ENCODE measurements around the gene HACD3. TPM values are rescaled to one million over a fixed set of nuclear protein-coding genes. Genes with fewer than 3 reads are reported as not detected.
A peak's percentile ranks its signal among the peaks of the same experiment; 100 is the strongest.

HACD3 gene
- total and polyA plus RNA-seq, 2 donors (not counting 1 experiment from before 2014, with no cell fraction given), result 80.7 to 95.6 TPM

DNA sequence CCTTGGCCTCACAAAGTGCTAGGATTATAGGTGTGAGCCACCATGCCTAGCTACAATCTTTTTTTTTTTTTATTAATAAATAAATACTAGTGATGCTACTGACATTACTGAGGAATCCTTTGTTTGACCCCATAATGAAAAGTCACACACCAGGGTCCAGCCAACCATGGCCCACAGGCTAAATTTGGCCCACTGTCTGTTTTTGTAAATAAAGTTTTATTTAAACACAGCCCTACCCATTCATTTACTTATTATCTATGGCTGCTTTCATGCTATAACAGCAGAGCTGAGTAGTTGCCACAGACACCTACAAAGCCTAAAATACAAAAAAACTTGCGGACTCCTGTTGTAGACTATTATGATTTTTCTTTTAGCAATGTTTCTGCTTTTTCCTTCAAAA is 73.3 kb downstream of the HACD3 start:
- Histone ChIP-seq H3K36me3 (ENCODE audit: control insufficient read depth, insufficient read depth, low read length) (no peaks in the 10 kb centered on the region), H4K20me1 (ENCODE audit: control insufficient read depth, extremely low read depth, insufficient read depth, low read length) (no peaks in the 10 kb centered on the region), H3K79me2 (ENCODE audit: control insufficient read depth, insufficient read depth, low read length) (peaks cover 3% of the 10 kb centered on the region), H2AFZ (ENCODE audit: low read length) (no peak overlapping the region), H3K4me2 (ENCODE audit: extremely low read depth, insufficient read depth, low read length) (no peak overlapping the region), H3K4me1 (ENCODE audit: control insufficient read depth, extremely low read depth, insufficient read depth, low read length) (no peaks in the 10 kb centered on the region), H3K9ac (ENCODE audit: insufficient read depth, low read length) (no peak overlapping the region), H3K27ac (ENCODE audit: insufficient read depth, low read length) (no peak overlapping the region), H3K27me3 (ENCODE audit: control insufficient read depth, insufficient read depth, low read length) (no peaks in the 10 kb centered on the region), H3K4me3 (replicated peaks in 1 of 4; ENCODE audit: control extremely low read depth in 1 of 4, insufficient read depth in 1 of 4, low read depth in 3 of 4, low read length in 4 of 4) (no peak overlapping the region), H3K9me3 (ENCODE audit: control insufficient read depth, insufficient read depth, low read depth, low read length) (no peaks in the 10 kb centered on the region)
- no peak for DNase-seq (ENCODE audit: low read depth in 2 of 2)
- TF ChIP-seq, protein P1, sequence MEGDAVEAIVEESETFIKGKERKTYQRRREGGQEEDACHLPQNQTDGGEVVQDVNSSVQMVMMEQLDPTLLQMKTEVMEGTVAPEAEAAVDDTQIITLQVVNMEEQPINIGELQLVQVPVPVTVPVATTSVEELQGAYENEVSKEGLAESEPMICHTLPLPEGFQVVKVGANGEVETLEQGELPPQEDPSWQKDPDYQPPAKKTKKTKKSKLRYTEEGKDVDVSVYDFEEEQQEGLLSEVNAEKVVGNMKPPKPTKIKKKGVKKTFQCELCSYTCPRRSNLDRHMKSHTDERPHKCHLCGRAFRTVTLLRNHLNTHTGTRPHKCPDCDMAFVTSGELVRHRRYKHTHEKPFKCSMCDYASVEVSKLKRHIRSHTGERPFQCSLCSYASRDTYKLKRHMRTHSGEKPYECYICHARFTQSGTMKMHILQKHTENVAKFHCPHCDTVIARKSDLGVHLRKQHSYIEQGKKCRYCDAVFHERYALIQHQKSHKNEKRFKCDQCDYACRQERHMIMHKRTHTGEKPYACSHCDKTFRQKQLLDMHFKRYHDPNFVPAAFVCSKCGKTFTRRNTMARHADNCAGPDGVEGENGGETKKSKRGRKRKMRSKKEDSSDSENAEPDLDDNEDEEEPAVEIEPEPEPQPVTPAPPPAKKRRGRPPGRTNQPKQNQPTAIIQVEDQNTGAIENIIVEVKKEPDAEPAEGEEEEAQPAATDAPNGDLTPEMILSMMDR (conservative IDR thresholded peaks at IDR 0.05 in 1 of 2, IDR thresholded peaks at IDR 0.05 in 1 of 2; ENCODE audit: low read depth in 1 of 2, low read length in 2 of 2), result no peak
- TF ChIP-seq EZH2 (IDR thresholded peaks at IDR 0.05; ENCODE audit: low read length, missing control alignments), result no peak

DNA sequence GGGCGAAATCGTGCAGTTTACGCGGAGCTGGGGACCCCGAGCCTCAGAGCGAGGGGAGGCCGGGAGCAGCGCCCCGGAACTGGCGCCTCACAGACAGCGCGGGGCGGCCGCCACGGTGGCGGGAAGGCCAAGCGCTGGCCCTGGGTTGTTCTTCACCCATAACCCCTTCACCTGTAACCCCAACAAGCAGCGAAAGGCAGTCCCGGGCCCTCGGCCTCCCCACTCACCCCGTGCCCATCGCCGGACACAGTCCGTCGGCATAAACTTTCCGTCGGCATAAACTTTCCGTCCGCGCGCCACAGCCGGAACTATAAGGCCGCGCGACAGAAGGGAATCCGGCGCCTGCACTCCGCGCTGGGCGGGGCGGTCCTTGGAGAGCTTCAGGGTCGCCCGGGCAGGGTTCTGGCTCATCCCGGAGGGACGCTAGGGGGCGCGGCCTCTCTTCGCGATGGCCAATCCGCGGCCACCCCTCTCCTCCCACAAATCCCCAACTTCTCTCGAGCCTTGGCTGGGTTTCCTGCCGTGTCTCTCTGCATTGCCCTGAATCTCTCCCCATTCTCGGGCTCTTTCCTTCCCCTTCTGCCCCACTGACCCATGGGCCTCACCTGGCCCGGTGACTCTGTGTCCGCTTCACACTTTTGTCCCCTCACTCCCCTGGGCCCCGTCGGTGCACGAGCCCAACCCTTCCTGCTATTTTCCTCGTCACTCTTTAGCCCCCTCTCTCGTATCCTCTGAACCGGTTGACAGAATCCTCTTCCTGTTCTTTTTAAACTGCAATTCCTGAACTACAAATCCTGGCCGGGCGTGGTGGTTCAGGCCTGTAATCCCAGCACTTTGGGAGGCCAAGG is 80.8 kb downstream of the HACD3 start, which contains the start of gene INTS14:
Gene INTS14, minus strand, starts transcription at position 261 of the 848 bp plus-strand sequence. CDS start 3,751 bp downstream, outside the sequence.
- no peak for TF ChIP-seq EZH2 (IDR thresholded peaks at IDR 0.05; ENCODE audit: low read length, missing control alignments)
- TF ChIP-seq, protein P1 (conservative IDR thresholded peaks at IDR 0.05 in 1 of 2, IDR thresholded peaks at IDR 0.05 in 1 of 2; ENCODE audit: low read depth in 1 of 2, low read length in 2 of 2), result peak in 1 of 2 donors; percentile 50
- Histone ChIP-seq H3K36me3 (ENCODE audit: control insufficient read depth, insufficient read depth, low read length) (no peaks in the 10 kb centered on the region), H3K79me2 (ENCODE audit: control insufficient read depth, insufficient read depth, low read length) (peaks cover 23% of the 10 kb centered on the region), H3K4me2 (ENCODE audit: extremely low read depth, insufficient read depth, low read length) (peak within 1 kb of the TSS; percentile 86), H3K27ac (ENCODE audit: insufficient read depth, low read length) (peak within 1 kb of the TSS; percentile 83), H3K9me3 (ENCODE audit: control insufficient read depth, insufficient read depth, low read depth, low read length) (no peaks in the 10 kb centered on the region), H4K20me1 (ENCODE audit: control insufficient read depth, extremely low read depth, insufficient read depth, low read length) (no peaks in the 10 kb centered on the region), H3K27me3 (ENCODE audit: control insufficient read depth, insufficient read depth, low read length) (no peaks in the 10 kb centered on the region), H3K4me1 (ENCODE audit: control insufficient read depth, extremely low read depth, insufficient read depth, low read length) (peaks cover 9% of the 10 kb centered on the region), H2AFZ (ENCODE audit: low read length) (peak within 1 kb of the TSS; percentile 98), H3K9ac (ENCODE audit: insufficient read depth, low read length) (peak within 1 kb of the TSS; percentile 86), H3K4me3 (replicated peaks in 1 of 4; ENCODE audit: control extremely low read depth in 1 of 4, insufficient read depth in 1 of 4, low read depth in 3 of 4, low read length in 4 of 4) (peak within 1 kb of the TSS; percentile 70 to 99 (median 84))
- peak; percentile 96 to 97 for DNase-seq (ENCODE audit: low read depth in 2 of 2)

DNA sequence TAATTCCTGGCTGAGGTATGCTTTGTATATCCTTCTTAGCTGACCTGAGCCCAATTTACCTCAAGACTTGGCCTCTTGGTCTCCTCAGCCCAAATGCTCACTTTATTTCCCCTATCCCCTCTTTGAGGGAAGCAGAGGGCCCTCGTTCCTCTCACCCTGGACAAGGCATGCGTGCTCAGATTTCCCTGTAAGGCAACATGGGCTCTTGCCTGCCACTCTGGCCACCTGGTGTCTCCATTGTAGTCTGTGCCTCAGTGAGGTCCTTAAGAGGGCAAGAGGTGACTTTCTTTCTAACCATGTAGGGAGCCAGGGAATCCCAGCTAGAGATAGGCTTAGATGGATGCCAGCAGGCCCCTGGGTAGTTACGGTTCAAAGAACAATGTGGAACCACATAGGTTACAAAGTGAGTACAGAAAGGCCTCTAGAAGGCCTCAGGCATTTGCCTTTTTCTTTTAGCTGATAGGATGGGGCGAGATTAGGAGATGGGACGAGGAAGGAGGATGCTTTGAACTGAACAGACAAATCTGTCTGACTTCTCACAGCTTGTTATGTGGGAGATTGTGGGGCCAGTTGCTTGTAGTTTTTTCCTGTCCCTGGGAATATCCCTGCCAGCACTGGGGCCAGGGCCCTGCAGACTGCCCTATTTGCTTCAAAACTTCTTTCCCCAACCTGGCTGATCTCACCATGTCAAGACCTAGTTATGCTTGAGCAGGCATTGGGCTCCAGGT is 81.8 kb downstream of the HACD3 start:
- H3K27ac ChIP-seq (ENCODE audit: insufficient read depth, low read length), result peak overlapping the region; percentile 83
- no peaks in the 10 kb centered on the region for H3K27me3 ChIP-seq (ENCODE audit: control insufficient read depth, insufficient read depth, low read length)
- TF ChIP-seq, protein P1 (conservative IDR thresholded peaks at IDR 0.05 in 1 of 2, IDR thresholded peaks at IDR 0.05 in 1 of 2; ENCODE audit: low read depth in 1 of 2, low read length in 2 of 2), result no peak
- no peak for TF ChIP-seq EZH2 (IDR thresholded peaks at IDR 0.05; ENCODE audit: low read length, missing control alignments)
- H3K9ac ChIP-seq (ENCODE audit: insufficient read depth, low read length), result peak overlapping the region; percentile 86
- no peaks in the 10 kb centered on the region for H3K36me3 ChIP-seq (ENCODE audit: control insufficient read depth, insufficient read depth, low read length)
- H3K9me3 ChIP-seq (ENCODE audit: control insufficient read depth, insufficient read depth, low read depth, low read length), result no peaks in the 10 kb centered on the region
- H3K79me2 ChIP-seq (ENCODE audit: control insufficient read depth, insufficient read depth, low read length), result peaks cover 22% of the 10 kb centered on the region
- H3K4me1 ChIP-seq (ENCODE audit: control insufficient read depth, extremely low read depth, insufficient read depth, low read length), result peaks cover 9% of the 10 kb centered on the region
- H4K20me1 ChIP-seq (ENCODE audit: control insufficient read depth, extremely low read depth, insufficient read depth, low read length), result no peaks in the 10 kb centered on the region
- peak overlapping the region; percentile 86 for H3K4me2 ChIP-seq (ENCODE audit: extremely low read depth, insufficient read depth, low read length)
- H2AFZ ChIP-seq (ENCODE audit: low read length), result peak overlapping the region; percentile 98
- no peak for DNase-seq (ENCODE audit: low read depth in 2 of 2)
- H3K4me3 ChIP-seq (replicated peaks in 1 of 4; ENCODE audit: control extremely low read depth in 1 of 4, insufficient read depth in 1 of 4, low read depth in 3 of 4, low read length in 4 of 4), result peak overlapping the region; percentile 66 to 89 (median 75)
